Measurements from ENCODE around the gene IMPG1. TPM values are rescaled to one million over a fixed set of nuclear protein-coding genes. Genes with fewer than 3 reads are reported as not detected.

The IMPG1 gene
- total RNA-seq, result under 1 TPM; 0.10 to 0.11 TPM
- polyA plus RNA-seq (ENCODE audit: insufficient read length in 2 of 2), result 1 to 10 TPM in 1 of 2 donors, under 1 TPM in 1; 0.73 to 1.7 TPM
- long read RNA-seq, donor 1, partial matches to known transcripts, result 0 of 1 reads
- long read RNA-seq, donor 1, other reads (novel, unspliced or antisense), result 0 of 1 reads
- long read RNA-seq, donor 2, result 0 reads
- long read RNA-seq, donor 3, result 0 reads
- long read RNA-seq, donor 4, result 0 reads

- H3K36me3 ChIP-seq (ENCODE audit: control insufficient read depth, insufficient read depth, low read length), result no peaks in the 10 kb centered on the region
- no peak for DNase-seq (ENCODE audit: low read depth in 4 of 6, low spot score in 6 of 6)
- no peaks in the 10 kb centered on the region for H3K4me1 ChIP-seq (ENCODE audit: control insufficient read depth, insufficient read depth, low read length)
- H3K27ac ChIP-seq (ENCODE audit: low read depth, low read length), result no peak within 1 kb of the TSS
- no peaks in the 10 kb centered on the region for H3K9me3 ChIP-seq (ENCODE audit: control insufficient read depth, insufficient read depth, low read length)
- H3K4me3 ChIP-seq (ENCODE audit: low read depth, low read length), result no peak within 1 kb of the TSS
- no peaks in the 10 kb centered on the region for H3K27me3 ChIP-seq (ENCODE audit: control insufficient read depth, insufficient read depth, low read length)
Measured at GRCh38 chr6:76072562-76072961, at the start of gene IMPG1. Gene IMPG1 (minus strand): TSS chr6:76072662. CDS start chr6:76072488, 174 bp downstream.

GRCh38 chr6:76120302-76120701 lies 47.8 kb upstream of the IMPG1 start:
- no peaks in the 10 kb centered on the region for H3K36me3 ChIP-seq (ENCODE audit: control insufficient read depth, insufficient read depth, low read length)
- DNase-seq (ENCODE audit: low read depth in 4 of 6, low spot score in 6 of 6), result no peak
- no peaks in the 10 kb centered on the region for H3K4me1 ChIP-seq (ENCODE audit: control insufficient read depth, insufficient read depth, low read length)
- H3K27me3 ChIP-seq (ENCODE audit: control insufficient read depth, insufficient read depth, low read length), result no peaks in the 10 kb centered on the region
- H3K9me3 ChIP-seq (ENCODE audit: control insufficient read depth, insufficient read depth, low read length), result peaks cover 1% of the 10 kb centered on the region
- H3K4me3 ChIP-seq (ENCODE audit: low read depth, low read length), result no peak overlapping the region
- H3K27ac ChIP-seq (ENCODE audit: low read depth, low read length), result no peak overlapping the region

GRCh38 chr6:76073281-76073680 lies 819 bp upstream of the IMPG1 start:
- Histone ChIP-seq H3K4me1 (ENCODE audit: control insufficient read depth, insufficient read depth, low read length) (no peaks in the 10 kb centered on the region), H3K4me3 (ENCODE audit: low read depth, low read length) (no peak overlapping the region), H3K9me3 (ENCODE audit: control insufficient read depth, insufficient read depth, low read length) (no peaks in the 10 kb centered on the region), H3K36me3 (ENCODE audit: control insufficient read depth, insufficient read depth, low read length) (no peaks in the 10 kb centered on the region), H3K27ac (ENCODE audit: low read depth, low read length) (no peak overlapping the region), H3K27me3 (ENCODE audit: control insufficient read depth, insufficient read depth, low read length) (no peaks in the 10 kb centered on the region)
- no peak for DNase-seq (ENCODE audit: low read depth in 4 of 6, low spot score in 6 of 6)

- Histone ChIP-seq H3K4me3 (ENCODE audit: low read depth, low read length) (no peak overlapping the region), H3K9me3 (ENCODE audit: control insufficient read depth, insufficient read depth, low read length) (no peaks in the 10 kb centered on the region), H3K36me3 (ENCODE audit: control insufficient read depth, insufficient read depth, low read length) (no peaks in the 10 kb centered on the region), H3K4me1 (ENCODE audit: control insufficient read depth, insufficient read depth, low read length) (no peaks in the 10 kb centered on the region), H3K27me3 (ENCODE audit: control insufficient read depth, insufficient read depth, low read length) (no peaks in the 10 kb centered on the region), H3K27ac (ENCODE audit: low read depth, low read length) (no peak overlapping the region)
- no CpG with 5 or more reads among the region's 1 CpG for WGBS (ENCODE audit: insufficient coverage)
- no peak for DNase-seq (ENCODE audit: low read depth in 4 of 6, low spot score in 6 of 6)
Measured at GRCh38 chr6:76057469-76057868, 15.0 kb downstream of the IMPG1 start.

- WGBS (ENCODE audit: insufficient coverage), result 40% methylated on average over 1 of the region's 3 CpGs
Measured at GRCh38 chr6:76052314-76052713, 20.1 kb downstream of the IMPG1 start.

GRCh38 chr6:76043690-76044089 lies 28.8 kb downstream of the IMPG1 start:
- no peak overlapping the region for H3K4me3 ChIP-seq (ENCODE audit: low read depth, low read length)
- no peaks in the 10 kb centered on the region for H3K27me3 ChIP-seq (ENCODE audit: control insufficient read depth, insufficient read depth, low read length)
- H3K4me1 ChIP-seq (ENCODE audit: control insufficient read depth, insufficient read depth, low read length), result no peaks in the 10 kb centered on the region
- H3K27ac ChIP-seq (ENCODE audit: low read depth, low read length), result no peak overlapping the region
- no peak for DNase-seq (ENCODE audit: low read depth in 4 of 6, low spot score in 6 of 6)
- 68% methylated on average over 2 of the region's 2 CpGs for WGBS (ENCODE audit: insufficient coverage)
- no peaks in the 10 kb centered on the region for H3K9me3 ChIP-seq (ENCODE audit: control insufficient read depth, insufficient read depth, low read length)
- H3K36me3 ChIP-seq (ENCODE audit: control insufficient read depth, insufficient read depth, low read length), result no peaks in the 10 kb centered on the region

More at GRCh38 chr6:76052314-76052713, 20.1 kb downstream of the IMPG1 start:
- H3K4me3 ChIP-seq (ENCODE audit: low read depth, low read length), result no peak overlapping the region
- H3K27me3 ChIP-seq (ENCODE audit: control insufficient read depth, insufficient read depth, low read length), result no peaks in the 10 kb centered on the region
- no peaks in the 10 kb centered on the region for H3K4me1 ChIP-seq (ENCODE audit: control insufficient read depth, insufficient read depth, low read length)
- no peaks in the 10 kb centered on the region for H3K36me3 ChIP-seq (ENCODE audit: control insufficient read depth, insufficient read depth, low read length)
- H3K27ac ChIP-seq (ENCODE audit: low read depth, low read length), result no peak overlapping the region
- H3K9me3 ChIP-seq (ENCODE audit: control insufficient read depth, insufficient read depth, low read length), result no peaks in the 10 kb centered on the region
- DNase-seq (ENCODE audit: low read depth in 4 of 6, low spot score in 6 of 6), result no peak

GRCh38 chr6:76035713-76036112 lies 36.7 kb downstream of the IMPG1 start:
- no peak for DNase-seq (ENCODE audit: low read depth in 4 of 6, low spot score in 6 of 6)
- no peak overlapping the region for H3K27ac ChIP-seq (ENCODE audit: low read depth, low read length)
- H3K4me1 ChIP-seq (ENCODE audit: control insufficient read depth, insufficient read depth, low read length), result no peaks in the 10 kb centered on the region
- H3K9me3 ChIP-seq (ENCODE audit: control insufficient read depth, insufficient read depth, low read length), result no peaks in the 10 kb centered on the region
- no peak overlapping the region for H3K4me3 ChIP-seq (ENCODE audit: low read depth, low read length)
- H3K27me3 ChIP-seq (ENCODE audit: control insufficient read depth, insufficient read depth, low read length), result no peaks in the 10 kb centered on the region
- whole genome bisulfite sequencing (ENCODE audit: insufficient coverage), result no CpG with 5 or more reads among the region's 1 CpG
- no peaks in the 10 kb centered on the region for H3K36me3 ChIP-seq (ENCODE audit: control insufficient read depth, insufficient read depth, low read length)

- no peaks in the 10 kb centered on the region for H3K4me1 ChIP-seq (ENCODE audit: control insufficient read depth, insufficient read depth, low read length)
- H3K9me3 ChIP-seq (ENCODE audit: control insufficient read depth, insufficient read depth, low read length), result peaks cover 17% of the 10 kb centered on the region
- H3K27ac ChIP-seq (ENCODE audit: low read depth, low read length), result no peak overlapping the region
- no peak overlapping the region for H3K4me3 ChIP-seq (ENCODE audit: low read depth, low read length)
- no peak for DNase-seq (ENCODE audit: low read depth in 4 of 6, low spot score in 6 of 6)
- no peaks in the 10 kb centered on the region for H3K27me3 ChIP-seq (ENCODE audit: control insufficient read depth, insufficient read depth, low read length)
- H3K36me3 ChIP-seq (ENCODE audit: control insufficient read depth, insufficient read depth, low read length), result no peaks in the 10 kb centered on the region
- WGBS (ENCODE audit: insufficient coverage), result 83% methylated on average over 6 of the region's 6 CpGs
Measured at GRCh38 chr6:76026101-76026500, 46.4 kb downstream of the IMPG1 start.

GRCh38 chr6:76014626-76015530 lies 57.6 kb downstream of the IMPG1 start:
- Histone ChIP-seq H3K27ac (ENCODE audit: low read depth, low read length) (no peak overlapping the region), H3K9me3 (ENCODE audit: control insufficient read depth, insufficient read depth, low read length) (no peaks in the 10 kb centered on the region), H3K36me3 (ENCODE audit: control insufficient read depth, insufficient read depth, low read length) (no peaks in the 10 kb centered on the region), H3K4me1 (ENCODE audit: control insufficient read depth, insufficient read depth, low read length) (peaks cover 7% of the 10 kb centered on the region), H3K4me3 (ENCODE audit: low read depth, low read length) (no peak overlapping the region), H3K27me3 (ENCODE audit: control insufficient read depth, insufficient read depth, low read length) (no peaks in the 10 kb centered on the region)
- 42% methylated on average over 3 of the region's 6 CpGs for WGBS (ENCODE audit: insufficient coverage)
- DNase-seq (ENCODE audit: low read depth in 4 of 6, low spot score in 6 of 6), result peak in 4 of 6 donors; percentile 12 to 94 (median 30)

GRCh38 chr6:76004202-76004601 lies 68.3 kb downstream of the IMPG1 start:
- no peak overlapping the region for H3K4me3 ChIP-seq (ENCODE audit: low read depth, low read length)

More at GRCh38 chr6:76004202-76004601, 68.3 kb downstream of the IMPG1 start:
- DNase-seq (ENCODE audit: low read depth in 4 of 6, low spot score in 6 of 6), result no peak
- 81% methylated on average over 2 of the region's 2 CpGs for WGBS (ENCODE audit: insufficient coverage)
- Histone ChIP-seq H3K27ac (ENCODE audit: low read depth, low read length) (no peak overlapping the region), H3K36me3 (ENCODE audit: control insufficient read depth, insufficient read depth, low read length) (no peaks in the 10 kb centered on the region), H3K4me1 (ENCODE audit: control insufficient read depth, insufficient read depth, low read length) (no peaks in the 10 kb centered on the region), H3K27me3 (ENCODE audit: control insufficient read depth, insufficient read depth, low read length) (no peaks in the 10 kb centered on the region), H3K9me3 (ENCODE audit: control insufficient read depth, insufficient read depth, low read length) (no peaks in the 10 kb centered on the region)

All from spinal cord (tissue), 10 donors.